NCI-H510A (cell line): Measurements from ENCODE around the gene GLUD1.
"Not testable (repeated sequence)": the region's sequence is repeated elsewhere in the genome, so short reads cannot be mapped to it uniquely, and the experiment has no call there.

Experiments used
- DNase-seq: peaks from one replicate; lab custom pipeline; 2025; lab: John Stamatoyannopoulos, UW

Gene GLUD1

DNA sequence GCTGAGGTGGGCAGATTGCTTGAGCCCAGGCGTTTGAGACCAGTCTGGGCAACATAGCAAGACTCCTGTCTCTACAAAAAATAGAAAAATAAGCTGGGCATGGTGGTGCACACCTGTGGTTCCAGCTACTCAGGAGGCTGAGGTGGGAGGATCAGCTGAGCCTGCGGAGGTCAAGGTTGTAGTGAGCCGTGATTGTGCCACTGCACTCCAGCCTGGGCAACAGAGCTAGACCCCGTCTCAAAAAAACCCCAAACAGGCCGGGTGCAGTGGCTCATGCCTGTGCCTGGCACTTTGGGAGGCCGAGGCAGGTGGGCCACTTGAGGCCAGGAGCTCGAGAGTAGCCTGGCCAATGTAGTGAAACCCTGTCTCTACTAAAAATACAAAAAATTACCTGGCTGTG is 51.1 kb downstream of the GLUD1 start:
- DNase-seq: not testable (repeated sequence)

DNA sequence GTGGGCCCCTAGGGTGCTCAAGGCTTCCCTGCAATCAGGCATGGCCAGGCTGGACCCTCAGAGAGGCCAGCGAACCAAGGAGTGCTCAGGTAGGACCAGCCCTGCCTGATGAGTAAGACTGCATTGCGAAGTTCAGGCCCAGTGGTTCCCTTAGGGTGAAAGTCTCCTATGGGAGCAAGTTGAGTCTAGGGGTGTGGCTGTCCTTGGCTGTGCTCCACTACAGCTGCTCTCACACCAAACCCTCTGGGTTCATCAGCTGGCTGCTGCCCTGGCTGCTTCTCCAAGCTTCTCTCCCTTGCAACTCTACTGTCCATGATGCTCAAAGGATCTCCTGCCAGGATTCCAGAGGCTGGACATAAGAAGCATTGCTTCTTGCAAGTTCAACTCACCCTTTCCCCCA is 55.9 kb downstream of the GLUD1 start:
- DNase-seq: no peak

DNA sequence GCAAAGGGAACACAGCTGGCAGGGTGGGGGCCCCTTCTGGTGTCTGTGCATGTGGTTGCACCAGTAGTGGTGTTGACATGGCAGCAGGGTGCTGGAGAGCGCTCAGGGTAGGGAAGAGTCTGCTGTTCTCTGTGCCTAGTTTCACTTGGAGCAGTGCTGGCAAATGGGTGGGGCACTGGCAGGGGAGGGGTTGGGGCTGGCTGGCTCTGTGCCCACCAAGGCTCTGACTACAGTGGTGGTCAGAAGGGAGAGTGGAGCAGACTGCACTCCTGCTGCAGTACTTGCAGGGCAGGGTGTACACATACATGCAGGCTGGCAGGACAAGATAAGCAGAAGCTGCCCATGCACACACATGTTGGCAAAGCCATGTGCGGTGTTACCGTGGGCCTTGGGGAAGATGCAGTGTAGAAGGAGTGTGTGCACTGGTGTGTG is 56.3 kb downstream of the GLUD1 start:
- no peak for DNase-seq

GRCh38 chr10:87036623-87037022 is 58.0 kb downstream of the GLUD1 start:
- no peak for DNase-seq

DNA sequence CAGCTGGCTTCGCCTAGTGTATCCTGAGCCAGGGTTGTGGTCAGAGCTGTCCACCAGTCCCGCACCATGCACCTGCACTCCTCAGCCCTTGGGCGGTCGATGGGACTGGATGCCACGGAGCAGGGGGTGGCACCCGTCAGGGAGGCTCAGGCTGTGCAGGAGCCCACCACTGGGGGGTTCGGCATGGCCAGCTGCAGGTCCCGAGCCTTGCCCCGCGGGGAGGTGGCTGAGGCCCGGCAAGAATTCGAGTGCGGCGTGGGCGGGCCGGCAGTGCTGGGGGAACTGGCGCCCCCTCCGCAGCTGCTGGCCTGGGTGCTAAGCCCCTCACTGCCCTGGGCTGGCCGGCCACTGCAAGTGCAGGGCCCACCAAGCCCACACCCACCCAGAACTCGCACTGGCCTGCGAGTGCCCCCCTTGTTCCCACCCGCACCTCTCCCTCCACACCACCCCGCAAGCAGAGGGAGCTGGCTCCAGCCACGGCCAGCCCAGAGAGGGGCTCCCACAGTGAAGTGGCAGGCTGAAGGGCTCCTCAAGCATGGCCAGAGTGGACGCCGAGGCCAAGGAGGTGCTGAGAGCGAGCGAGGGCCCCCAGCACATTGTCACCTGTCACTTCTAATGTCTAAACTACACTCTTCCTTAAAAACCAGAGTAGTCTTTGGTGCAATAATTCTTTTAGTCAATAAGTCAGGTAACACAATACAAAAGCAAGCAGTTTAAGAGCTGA is 63.6 kb downstream of the GLUD1 start:
- no peak for DNase-seq

DNA sequence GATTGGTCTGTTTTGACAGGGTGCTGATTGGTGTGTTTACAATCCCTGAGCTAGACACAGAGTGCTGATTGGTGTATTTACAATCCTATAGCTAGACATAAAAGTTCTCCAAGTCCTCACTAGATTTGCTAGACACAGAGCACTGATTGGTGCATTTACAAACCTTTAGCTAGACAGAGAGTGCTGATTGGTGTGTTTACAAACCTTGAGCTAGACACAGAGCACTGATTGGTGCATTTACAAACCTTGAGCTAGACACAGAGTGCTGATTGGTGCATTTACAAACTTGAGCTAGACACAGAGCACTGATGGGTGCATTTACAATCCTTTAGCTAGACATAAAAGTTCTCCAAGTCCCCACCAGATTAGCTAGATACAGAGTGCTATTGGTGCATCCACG is 64.2 kb downstream of the GLUD1 start:
- not testable (repeated sequence) for DNase-seq

GRCh38 chr10:87026747-87027508 is 67.7 kb downstream of the GLUD1 start:
- not testable (repeated sequence) for DNase-seq

- DNase-seq: not testable (repeated sequence)
These were observed 69.2 kb downstream of the GLUD1 start for GRCh38 chr10:87025285-87025958.

DNA sequence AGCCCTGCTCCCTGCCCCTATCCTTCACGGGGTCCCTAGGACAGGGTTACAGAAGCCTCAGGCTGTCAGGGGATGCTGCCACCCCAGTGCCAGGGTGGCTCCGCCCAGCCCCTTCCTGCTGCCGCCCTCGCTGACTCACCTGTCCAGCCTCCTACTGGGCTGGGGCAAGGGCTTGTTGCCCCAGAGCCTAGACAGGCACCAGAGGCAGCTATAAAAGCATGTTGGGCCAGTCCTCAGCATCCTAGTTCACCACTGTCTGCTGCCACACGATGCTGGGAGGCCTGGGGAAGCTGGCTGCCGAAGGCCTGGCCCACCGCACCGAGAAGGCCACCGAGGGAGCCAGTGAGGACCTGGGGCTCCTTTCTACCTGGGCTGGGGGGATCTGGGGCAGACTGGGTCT is 74.6 kb downstream of the GLUD1 start, which contains the start of gene FAM25A:
TSS of gene FAM25A (plus strand) at position 239 of the 400 bp plus-strand sequence. CDS start at position 270, 31 bp downstream.
- DNase-seq: not testable (repeated sequence)

DNA sequence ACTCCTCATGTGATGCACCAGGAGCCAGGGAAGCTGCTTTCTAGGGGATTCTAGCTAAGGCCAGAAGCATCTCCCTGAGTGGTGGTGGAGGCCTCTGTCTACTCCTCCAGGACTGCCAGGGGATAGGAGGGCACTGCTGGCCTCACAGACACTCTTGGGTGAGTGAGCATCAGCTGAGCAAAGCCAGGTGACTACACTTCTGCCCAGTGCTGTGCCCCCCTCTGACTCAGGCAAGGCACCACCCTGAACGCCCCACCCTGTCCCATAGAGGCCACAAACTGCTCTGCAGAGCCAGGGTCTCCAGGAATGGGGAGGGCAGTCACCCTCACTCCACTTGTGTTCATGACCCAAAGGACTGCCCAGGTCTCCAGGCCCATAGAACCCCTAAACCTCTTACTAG is 75.1 kb downstream of the GLUD1 start:
- DNase-seq: not testable (repeated sequence)

DNA sequence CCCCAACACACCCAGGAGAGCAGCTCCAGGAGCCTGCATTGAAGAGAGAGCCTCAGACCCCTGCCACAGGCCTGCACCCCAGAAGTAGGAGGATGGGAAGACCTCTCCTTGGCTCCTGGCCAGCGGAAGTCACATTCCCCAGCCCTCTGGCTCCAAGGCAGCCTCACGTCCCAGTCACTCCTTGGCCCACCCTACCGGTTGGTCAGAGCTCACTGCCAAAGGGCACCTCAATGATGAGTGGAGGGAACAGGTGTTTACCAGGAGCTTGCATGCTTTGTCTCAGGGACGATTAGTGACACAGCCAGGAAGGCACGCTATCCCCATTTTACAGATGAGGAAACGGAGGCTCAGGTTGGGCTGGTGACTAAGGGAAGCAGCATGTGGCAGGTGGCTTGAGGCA is 75.6 kb downstream of the GLUD1 start:
- not testable (repeated sequence) for DNase-seq

DNA sequence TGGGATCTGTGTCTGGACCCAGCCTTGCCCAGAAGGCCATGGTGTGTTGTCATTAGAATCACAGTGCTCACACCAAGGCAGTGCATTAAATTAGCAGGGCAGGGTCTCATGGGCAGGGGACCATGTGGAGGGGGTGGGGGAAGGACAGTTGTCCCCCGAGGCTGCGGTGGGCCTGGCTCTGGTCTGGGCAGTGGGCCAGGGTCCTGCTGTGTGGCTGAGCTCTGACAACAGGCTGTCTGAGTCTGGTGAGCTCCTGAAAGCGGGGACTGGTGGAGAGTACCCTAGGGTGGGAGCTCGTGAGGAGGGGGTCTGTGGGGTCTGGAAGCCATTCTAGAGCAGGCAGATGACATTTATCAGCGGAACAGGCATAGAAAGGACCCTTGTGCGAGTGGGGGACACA is 76.5 kb downstream of the GLUD1 start:
- DNase-seq: not testable (repeated sequence)

GRCh38 chr10:87014986-87015716 is 79.5 kb downstream of the GLUD1 start:
- not testable (repeated sequence) for DNase-seq

DNA sequence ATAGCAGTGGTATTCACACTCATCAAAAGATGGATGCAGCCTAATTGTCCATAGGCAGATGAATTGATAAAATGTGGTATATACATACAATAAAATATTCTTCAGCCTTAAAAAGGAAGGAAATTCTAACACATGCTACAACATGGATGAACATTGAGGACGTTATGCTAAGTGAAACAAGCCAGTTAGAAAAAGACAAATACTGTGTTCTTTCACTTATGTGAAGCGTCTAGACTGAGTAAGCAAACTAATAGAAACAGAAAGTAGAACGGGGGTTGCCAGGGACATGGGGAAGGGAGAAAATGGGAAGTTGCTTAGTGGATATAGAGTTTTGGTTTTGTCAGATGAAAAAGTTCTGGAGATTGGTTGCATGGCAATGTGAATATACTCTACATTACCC is 81.1 kb downstream of the GLUD1 start:
- DNase-seq: not testable (repeated sequence)

DNA sequence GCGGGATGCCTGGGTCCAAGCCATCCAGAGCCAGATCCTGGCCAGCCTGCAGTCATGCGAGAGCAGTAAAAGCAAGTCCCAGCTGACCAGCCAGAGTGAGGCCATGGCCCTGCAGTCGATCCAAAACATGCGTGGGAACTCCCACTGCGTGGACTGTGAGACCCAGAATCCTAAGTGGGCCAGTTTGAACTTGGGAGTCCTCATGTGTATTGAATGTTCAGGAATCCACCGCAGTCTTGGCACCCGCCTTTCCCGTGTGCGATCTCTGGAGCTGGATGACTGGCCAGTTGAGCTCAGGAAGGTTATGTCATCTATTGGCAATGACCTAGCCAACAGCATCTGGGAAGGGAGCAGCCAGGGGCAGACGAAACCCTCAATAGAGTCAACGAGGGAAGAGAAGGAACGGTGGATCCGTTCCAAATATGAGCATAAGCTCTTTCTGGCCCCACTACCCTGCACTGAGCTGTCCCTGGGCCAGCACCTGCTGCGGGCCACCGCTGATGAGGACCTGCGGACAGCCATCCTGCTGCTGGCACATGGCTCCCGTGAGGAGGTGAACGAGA is 85.4 kb downstream of the GLUD1 start:
- DNase-seq: not testable (repeated sequence)

DNA sequence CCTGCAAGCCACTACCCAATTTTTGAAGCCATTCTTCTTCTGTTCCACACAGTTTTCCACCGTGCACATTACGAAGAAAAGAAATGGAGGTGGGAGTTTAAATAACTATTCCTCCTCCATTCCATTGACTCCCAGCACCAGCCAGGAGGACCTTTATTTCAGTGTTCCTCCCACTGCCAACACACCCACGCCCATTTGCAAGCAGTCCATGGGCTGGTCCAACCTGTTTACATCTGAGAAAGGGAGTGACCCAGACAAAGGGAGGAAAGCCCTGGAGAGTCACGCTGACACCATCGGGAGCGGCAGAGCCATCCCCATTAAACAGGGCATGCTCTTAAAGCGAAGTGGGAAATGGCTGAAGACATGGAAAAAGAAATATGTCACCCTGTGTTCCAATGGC is 86.3 kb downstream of the GLUD1 start:
- DNase-seq: not testable (repeated sequence)

GRCh38 chr10:87007674-87008073 is 87.0 kb downstream of the GLUD1 start:
- not testable (repeated sequence) for DNase-seq

DNA sequence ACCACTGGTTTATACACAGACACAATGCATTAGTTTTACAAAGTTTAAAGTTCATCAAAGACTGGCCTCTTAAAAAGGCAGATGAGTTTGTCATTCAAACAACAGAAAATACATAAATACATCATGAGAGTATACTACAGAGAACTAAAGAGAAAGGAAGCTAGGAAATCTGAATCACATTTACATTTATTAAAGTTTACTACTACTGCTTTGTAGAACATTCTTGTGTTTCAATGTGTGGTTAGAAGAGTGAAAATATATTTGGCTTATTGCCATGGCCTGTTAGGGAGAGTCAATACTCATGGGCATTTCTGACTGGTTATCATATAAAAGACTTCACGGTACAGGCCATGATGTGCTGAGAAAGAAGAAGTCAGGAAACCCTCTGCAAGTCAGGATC is 87.5 kb downstream of the GLUD1 start:
- not testable (repeated sequence) for DNase-seq

- no peak for DNase-seq
These were observed 94.2 kb downstream of the GLUD1 start for GRCh38 chr10:87000491-87000890.
